PC-9 (cell line): Measurements from ENCODE around the gene DLG1.

Experiments used
- CTCF ChIP-seq: fragments of 200-600 bp; sonication (generic); conservative IDR thresholded peaks from 2 replicates; pipeline ENCODE4 v1.6.1; 2017; ENCODE audit warnings: mixed run types, antibody characterized with exemption, mild to moderate bottlenecking, moderate library complexity
- EZH2 ChIP-seq: fragments of 200-600 bp; sonication (generic); IDR thresholded peaks from 2 replicates; pipeline ENCODE4 v1.8.0; 2017; ENCODE audit warnings: antibody characterized with exemption, low read depth

DNA sequence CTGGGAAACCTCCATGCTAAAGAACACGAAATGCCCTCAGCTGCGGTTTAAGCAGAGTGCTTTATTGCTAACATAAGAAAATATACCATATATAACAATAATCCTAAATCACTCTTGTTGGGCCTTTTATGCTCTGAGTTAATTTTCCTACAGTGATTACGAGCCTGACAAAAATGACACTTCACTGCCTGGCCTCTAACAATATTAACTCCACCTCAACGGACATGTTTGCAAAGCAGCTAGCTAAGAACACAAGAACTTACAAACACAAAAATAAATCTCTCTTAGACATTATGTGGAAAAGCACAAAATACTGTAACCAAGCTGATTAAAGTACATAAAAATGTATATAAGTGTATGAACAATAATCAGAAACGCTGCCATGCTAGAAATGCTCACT, 40.7 kb downstream of the DLG1 start:
- TF ChIP-seq CTCF, result no peak
- no peak for TF ChIP-seq EZH2
